Measurements from ENCODE around the gene OSBPL1A.
"Not testable (repeated sequence)": the region's sequence is repeated elsewhere in the genome, so short reads cannot be mapped to it uniquely, and the experiment has no call there.

Gene OSBPL1A

DNA sequence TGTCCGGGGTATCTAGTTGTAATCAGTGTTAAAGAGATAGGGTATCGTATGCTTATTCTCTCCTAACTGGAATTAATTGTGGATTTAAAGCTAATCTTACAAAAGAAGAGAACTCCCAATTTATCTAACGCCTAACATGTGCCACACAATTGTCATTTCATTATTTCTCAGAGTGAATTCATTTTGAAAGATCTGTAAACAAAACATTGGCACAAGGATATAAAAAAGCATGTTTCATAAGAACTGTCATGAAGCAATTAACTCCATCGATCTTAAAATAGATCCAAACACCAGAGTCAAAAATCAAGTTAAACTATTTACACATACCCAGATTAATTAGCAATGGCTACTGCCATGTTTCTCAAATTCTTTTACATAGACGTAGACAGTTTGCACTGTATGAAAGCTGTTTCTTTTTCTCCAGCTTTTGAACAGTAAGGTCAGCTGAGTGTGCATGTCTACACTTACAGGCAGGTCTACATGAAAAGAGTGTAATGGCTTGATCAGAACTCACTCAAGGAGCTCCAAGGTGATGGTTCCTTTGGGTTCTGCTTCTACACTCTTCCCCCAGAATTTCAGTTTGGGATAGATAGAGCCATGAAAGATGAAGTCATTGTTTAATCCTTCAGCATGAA lies 220.0 kb downstream of the OSBPL1A start:
- DNase-seq = no peak

- no peak for DNase-seq
Measured at GRCh38 chr18:24176727-24177416, 220.8 kb downstream of the OSBPL1A start.

GRCh38 chr18:24173997-24174396 lies 223.6 kb downstream of the OSBPL1A start:
- no peak for DNase-seq

DNA sequence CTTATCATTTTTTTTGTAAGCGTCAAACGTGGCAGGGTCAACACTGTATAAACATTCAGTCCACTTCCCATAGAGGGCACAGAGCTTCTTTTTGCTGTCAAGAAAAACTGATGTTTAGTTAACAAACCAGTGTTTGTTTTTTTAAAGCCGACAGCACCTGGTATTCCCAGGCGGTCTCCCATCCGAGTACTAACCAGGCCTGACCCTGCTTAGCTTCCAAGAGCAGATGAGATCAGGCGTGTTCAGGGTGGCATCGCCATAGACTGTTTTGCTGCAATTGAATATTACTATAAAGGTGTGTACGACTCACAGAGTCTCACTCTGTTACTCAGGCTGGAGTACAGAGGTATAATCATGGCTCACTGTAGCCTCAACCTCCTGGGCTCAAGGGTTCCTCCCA lies 227.3 kb downstream of the OSBPL1A start:
- no peak for DNase-seq

GRCh38 chr18:24168496-24168895 lies 229.1 kb downstream of the OSBPL1A start:
- no peak for DNase-seq

- no peak for DNase-seq
Measured at GRCh38 chr18:24161304-24161703, 236.3 kb downstream of the OSBPL1A start.

DNA sequence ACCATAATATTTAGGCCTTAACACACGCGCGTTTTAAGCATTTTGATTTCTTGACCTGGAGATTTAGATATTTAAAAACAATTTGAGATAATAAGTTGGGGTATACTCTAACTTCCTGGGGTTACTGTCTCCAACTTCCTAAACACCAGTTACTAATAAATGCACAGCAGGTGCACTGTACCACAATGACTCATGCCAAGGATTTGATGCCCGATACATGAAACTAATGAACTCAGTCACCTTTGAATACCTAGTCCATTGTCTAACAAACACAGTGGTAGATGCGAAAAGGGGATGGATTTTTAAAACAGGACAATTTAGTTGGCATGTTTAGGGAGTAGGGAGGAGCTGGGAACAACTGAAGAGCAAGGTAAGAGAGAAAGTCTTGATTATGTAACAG lies 237.5 kb downstream of the OSBPL1A start:
- no peak for DNase-seq

- DNase-seq = no peak
Measured at GRCh38 chr18:24157855-24158254, 239.8 kb downstream of the OSBPL1A start.

DNA sequence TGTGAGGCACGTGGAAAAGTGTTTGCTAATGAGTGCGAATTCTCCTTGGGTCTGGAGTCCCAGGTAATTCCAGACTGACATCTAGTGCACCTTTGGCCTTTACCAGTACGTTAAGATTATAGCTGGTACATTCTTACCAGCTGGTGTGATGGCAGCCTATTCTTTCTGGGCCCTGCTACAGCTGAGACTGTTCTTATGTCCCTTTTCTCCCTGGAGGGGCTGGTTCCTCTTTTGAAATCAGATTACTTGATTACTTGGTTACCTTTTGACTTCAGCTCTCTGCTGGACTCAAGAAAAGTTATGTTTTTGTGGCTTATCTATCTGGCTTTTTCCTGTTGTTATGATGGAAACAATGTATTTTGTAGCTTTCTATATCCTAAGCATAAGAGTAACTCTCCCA lies 244.2 kb downstream of the OSBPL1A start:
- no peak for DNase-seq

- DNase-seq = not testable (repeated sequence)
Measured at GRCh38 chr18:24149591-24149990, 248.0 kb downstream of the OSBPL1A start.

GRCh38 chr18:24142376-24142775 lies 255.2 kb downstream of the OSBPL1A start:
- no peak for DNase-seq

DNA sequence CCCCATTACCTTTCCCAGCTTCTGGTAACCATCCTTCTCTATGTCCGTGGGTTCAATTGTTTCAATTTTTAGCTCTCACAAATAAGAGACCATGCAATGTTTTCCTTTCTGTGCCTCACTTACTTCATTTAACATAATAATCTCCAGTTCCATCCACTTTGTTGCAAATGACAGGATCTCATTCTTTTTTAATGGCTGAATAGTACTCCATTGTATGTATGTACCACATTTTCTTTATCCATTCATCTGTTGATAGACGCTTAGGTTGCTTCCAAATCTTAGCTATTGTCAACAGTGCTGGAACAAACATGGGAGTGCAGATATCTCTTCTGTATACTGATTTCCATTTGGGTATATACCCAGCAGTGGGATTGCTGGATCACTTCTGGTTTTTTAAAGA lies 256.9 kb downstream of the OSBPL1A start:
- DNase-seq = no peak

DNA sequence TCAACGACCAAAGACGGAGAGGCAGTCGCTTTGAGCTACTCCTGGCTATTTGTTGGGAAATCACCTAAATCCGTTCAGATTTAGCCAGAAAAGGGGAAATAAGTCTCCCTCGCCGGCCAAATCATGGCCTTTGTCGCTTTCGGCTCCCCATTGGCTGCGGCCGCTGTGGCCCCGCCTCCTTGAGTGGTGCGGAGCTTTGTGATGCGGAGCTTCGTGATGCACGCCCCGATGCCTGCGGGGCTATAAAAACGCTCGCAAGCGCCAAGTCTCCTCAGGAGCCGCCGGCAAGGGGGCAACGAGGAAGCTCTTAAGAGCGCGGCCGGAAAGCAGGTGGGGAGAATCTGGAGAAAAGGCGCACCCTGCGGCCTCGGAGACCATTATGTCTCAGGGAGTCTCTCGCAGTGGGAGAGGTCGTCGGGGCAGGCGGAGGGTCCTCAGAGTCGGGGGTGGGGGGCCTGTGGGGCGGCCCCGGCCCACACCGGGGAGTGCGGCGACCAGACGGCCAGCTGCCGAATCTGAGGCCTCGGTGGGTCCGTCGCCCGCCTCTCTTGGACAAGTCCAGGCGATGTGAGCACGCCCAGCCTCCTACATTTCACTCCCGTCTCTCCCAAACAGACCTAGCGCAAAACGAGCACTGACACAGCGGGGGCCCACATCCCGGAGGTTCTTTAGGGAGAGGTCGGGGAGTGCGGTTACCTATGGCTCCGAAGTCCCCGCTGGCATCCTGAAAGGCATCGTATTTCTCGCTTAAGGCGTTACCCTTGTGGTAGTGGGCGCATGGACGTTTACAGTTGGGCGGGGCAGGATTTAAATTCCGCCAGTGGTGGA lies 258.6 kb downstream of the OSBPL1A start, which contains the start of gene CABYR:
Gene CABYR, plus strand, starts transcription at position 274 of the 828 bp plus-strand sequence. CDS start 4,053 bp downstream, outside the sequence.
- peak; percentile 44 to 60 for DNase-seq

- peak in 1 of 2 experiments; percentile 60 for DNase-seq
Measured at GRCh38 chr18:24138409-24138788, 259.2 kb downstream of the OSBPL1A start.

DNA sequence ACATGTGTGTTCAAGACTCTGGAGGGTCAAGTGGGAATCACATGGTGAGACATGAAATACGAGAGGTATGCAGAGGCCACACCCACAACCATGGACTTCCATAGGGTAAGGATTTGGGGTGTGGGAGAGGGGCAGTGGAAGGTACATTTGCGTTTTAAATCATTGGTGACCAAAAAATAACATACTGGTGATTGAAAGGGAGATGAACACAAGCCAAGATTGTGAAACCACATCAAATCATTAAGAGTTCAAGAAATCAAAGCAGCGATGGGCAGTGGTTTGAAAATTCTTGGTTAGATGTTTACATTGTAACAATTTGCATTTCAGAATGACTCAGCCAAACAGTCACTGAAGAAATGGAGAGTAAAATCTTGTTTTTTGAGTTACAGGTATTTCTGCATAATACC lies 260.7 kb downstream of the OSBPL1A start:
- DNase-seq = no peak

GRCh38 chr18:24130494-24130893 lies 267.1 kb downstream of the OSBPL1A start:
- no peak for DNase-seq

GRCh38 chr18:24128700-24129099 lies 268.9 kb downstream of the OSBPL1A start:
- DNase-seq = no peak

GRCh38 chr18:24127735-24128134 lies 269.9 kb downstream of the OSBPL1A start:
- no peak for DNase-seq

DNA sequence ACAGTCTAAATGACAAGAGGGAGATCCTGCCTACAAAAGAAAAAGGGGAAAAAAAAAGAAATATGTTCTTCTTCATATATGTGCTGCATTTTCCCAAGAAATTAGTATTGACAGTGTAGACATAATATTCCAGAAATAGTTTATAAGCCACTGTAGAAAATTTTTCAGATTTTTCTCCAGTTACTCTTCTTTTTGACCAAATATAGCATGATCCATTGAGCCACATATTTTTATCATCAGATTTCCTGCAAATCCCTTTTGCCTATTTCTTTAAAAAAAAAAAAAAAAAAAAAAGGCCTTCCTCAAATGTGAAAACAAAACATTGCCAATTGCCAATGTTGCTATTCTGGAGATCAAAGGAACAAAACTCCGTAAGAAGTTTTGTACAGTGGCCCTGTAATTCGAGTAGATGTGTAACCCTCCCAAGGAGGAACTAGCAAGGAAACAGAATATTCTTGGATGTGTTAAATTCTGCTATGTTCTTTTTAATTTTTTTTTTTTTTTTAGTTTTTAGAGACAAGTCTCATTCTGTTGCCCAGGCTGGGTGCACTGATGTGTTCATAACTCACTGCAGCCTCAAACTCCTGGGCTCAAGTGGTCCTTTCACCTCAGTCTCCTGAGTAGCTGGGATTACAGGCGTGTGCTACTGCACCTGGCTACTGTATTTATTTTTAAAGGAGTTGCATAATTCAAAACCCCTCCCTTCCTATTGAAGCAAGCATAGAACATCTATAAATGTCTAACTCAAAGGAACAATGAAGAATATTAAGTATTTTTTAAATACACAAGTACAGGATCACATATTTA lies 271.3 kb downstream of the OSBPL1A start:
- DNase-seq = no peak

GRCh38 chr18:24121625-24122024 lies 276.0 kb downstream of the OSBPL1A start:
- no peak for DNase-seq

DNA sequence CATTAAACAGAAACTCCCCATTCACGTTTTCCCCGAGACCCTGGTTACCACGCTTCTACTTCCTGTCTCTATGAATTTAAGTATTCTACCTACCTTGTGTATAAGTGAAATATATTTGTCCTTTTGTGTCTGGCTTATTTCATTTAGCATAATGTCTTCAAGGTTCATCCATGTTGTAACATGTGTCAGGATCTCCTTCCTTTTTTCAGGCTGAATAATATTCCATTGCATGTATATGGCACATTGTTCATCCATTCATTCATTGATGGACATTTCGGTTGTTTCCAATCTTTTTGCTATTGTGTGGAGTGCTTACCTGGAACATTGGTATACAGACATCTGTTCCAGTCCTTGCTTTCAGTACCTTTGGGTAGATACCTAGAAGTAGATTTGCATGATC lies 276.9 kb downstream of the OSBPL1A start:
- DNase-seq = no peak

DNA sequence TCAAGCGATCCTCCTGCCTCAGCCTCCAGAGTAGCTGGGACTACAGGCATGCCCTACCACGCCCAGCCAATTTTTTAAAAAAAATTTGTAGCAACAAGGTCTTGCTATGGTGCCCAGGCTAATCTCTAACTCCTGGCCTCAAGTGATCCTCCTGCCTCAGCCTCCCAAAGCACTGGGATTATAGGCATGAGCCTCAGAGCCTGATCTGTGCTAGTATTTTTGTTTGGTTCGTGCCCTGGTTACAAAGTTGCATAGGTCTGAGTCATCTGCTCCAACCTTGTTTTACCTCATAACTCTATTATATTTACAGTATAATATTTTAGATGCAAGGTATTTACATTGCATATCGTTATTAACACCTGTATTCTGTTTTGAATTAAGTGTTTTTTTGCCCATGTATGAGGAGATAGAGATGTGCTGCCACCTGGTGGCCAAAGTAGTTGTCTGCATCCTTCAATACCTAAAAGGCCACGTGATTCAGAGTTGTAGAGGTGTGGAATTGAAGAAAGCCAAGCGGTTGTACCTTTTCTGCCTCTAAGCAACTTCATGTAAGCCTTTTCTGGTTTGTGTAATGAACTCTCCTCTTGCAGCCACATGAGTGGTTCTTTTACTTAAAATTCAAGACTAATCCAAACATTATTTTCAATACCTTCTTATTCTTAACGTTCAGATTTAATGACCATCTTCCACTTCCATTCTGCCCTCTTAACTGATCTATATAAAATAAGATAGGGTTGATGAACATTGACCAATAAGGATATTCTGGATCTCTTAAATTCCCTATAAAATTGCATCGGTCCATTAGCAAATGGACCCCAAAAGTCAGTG lies 278.7 kb downstream of the OSBPL1A start:
- peak; percentile 30 to 53 for DNase-seq
